Stimulated activated CD4-positive, alpha-beta T cell treated with anti-CD3 and anti-CD28 coated beads, Interleukin-12 subunit alpha, Interleukin-12 subunit beta, amount 100 ng/mL, for 48 hours (primary cell): Measurements from ENCODE around the gene BRD9.
"Not testable (repeated sequence)": the region's sequence is repeated elsewhere in the genome, so short reads cannot be mapped to it uniquely, and the experiment has no call there.

Experiments
- DNase-seq, 3 donors: peaks; one replicate each; pipeline ENCODE4 v3.0.0-alpha.2; 2020; ENCODE audit warnings: low read depth in 2 of 3, low spot score in 1 of 3

The BRD9 gene

GRCh38 chr5:892394-893136 is at the start of gene BRD9, which contains the start of gene TRIP13:
TSS of gene BRD9 (minus strand) at chr5:892801. CDS start at chr5:892657, 144 bp downstream.
TSS of gene TRIP13 (plus strand) at chr5:892884. CDS start at chr5:892999, 115 bp downstream.
- peak; percentile 56 to 82 (median 70) for DNase-seq

DNA sequence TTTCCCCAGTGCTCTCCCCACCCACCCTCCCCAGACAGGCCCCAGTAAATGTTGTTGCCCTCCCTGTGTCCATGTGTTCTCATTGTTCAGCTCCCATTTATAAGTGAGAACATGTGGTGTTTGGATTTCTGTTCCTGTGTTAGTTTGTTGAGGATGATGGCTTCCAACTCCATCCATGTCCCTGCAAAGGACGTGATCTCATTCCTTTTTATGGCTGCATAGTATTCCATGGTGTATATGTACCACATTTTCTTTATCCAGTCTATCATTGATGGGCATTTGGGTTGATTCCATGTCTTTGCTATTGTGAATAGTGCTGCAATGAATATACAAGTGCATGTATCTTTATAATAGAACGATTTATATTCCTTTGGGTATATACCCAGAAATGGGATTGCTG is 48.1 kb upstream of the BRD9 start:
- not testable (repeated sequence) for DNase-seq

DNA sequence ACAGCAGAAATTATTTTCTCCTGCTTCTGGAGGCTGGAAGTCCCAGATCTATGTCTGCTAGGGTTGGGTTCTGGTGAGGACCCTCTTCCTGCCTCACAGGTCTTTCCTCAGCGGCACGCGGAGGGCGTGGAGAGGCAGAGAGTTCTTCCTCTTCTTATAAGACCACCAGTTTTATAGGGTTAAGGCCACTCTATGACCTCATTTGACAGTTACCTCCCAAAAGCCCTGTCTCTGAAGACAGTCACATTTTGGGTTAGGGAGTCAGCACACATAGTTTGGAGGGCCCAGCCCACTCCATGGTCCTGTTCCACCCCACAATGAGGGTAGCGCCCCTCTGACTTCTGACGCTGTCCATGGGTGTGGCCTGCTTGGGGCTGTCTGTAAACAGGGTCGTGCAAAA is 46.8 kb upstream of the BRD9 start:
- DNase-seq, result no peak

DNA sequence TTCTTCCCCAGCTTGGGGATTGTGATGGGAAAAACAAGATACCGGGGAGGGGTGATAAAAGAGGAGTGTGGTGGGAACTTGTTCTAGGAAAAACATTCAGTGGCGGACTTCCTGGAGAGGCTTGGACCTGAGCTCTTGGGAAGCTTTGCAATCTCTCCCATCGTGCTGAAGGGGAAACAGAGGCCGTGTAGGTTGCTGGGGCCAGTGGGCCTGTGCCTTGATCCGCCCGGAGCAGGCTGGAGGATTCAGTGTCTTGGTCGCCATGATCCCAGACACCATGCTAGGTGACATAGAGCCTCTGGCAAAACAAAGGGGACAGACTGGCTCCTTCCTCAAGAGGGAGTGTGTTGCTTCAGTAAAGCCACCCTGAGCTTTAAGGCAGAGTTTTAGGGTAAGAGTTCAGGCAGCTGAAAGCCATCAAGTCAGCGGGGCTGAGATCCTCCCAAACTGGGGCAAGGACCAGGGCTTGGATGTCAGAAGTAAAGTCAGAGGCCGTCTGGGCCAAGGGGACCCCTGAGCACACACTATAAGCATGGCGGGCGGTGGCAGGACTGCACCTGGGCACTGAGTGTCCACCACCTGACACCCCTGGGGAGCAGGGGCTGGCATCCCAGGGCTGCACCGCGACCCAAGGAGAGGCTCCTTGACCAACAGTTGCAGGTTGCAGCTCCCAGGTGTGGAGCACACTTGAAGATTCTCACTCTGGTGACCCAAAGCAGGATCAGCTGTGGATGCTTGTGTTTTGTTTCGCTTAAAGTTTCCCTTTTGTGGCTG is 44.7 kb upstream of the BRD9 start:
- DNase-seq, result no peak

GRCh38 chr5:936149-937144 is 43.8 kb upstream of the BRD9 start:
- DNase-seq, result no peak

DNA sequence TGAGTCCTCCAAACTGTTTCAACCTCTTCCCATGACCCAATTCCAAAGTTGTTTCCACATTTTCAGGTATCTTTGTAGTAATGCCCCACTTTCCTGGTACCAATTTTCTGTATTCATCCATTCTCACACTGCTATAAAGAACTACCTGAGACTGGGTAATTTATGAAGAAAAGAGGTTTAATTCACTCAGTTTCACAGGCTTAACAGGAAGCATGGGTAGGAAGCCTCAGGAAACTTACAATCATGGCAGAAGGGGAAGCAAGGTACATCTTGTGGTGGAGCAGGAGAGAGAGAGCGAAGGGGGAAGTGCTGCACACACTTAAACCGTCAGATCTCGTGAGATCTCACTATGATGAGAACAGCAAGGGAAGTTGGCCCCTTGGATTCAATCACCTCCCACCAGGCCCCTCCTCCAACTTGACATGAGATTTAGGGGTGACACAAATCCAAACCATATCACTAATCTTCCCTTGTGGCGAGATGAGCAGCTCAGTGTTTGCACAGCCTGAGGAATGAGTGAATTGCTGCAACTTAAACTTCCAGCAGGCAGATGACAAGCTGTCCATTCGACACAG is 43.0 kb upstream of the BRD9 start:
- no peak for DNase-seq

- not testable (repeated sequence) for DNase-seq
Observed at GRCh38 chr5:934381-934967, 41.9 kb upstream of the BRD9 start.

- not testable (repeated sequence) for DNase-seq
Observed at GRCh38 chr5:933951-934350, 41.4 kb upstream of the BRD9 start.

- no peak for DNase-seq
Observed at GRCh38 chr5:933251-933861, 40.8 kb upstream of the BRD9 start.

GRCh38 chr5:932628-933250 is 40.1 kb upstream of the BRD9 start:
- DNase-seq, result no peak

GRCh38 chr5:932151-932627 is 39.6 kb upstream of the BRD9 start:
- DNase-seq, result no peak

DNA sequence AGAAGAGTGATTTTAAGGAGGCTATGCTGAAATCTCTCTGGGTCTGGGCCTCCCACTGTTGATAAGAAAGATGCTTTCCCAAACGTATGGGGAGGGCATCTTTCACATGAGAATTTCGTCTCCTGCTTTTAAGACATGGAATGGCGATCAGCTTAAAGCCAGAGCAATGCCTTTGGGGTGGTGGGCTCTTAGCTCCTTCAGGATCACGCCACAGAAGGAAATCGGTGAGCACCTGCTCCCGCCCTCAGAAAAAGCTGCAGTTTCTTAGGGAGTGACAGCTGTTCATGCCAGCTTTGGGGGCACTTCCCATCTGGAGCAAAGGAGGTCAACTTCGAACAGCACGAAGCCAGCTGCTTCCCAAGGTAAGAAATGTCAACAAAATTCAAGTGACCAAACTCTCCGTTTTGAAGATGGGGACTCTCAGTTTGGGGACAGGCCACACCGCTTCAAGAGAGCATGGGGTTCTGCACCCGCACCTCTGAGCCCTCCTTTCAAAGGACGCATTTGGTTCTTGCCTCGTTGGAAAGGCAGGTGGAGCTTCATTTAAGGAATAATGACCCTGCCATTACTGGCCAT is 39.1 kb upstream of the BRD9 start:
- DNase-seq, result no peak

DNA sequence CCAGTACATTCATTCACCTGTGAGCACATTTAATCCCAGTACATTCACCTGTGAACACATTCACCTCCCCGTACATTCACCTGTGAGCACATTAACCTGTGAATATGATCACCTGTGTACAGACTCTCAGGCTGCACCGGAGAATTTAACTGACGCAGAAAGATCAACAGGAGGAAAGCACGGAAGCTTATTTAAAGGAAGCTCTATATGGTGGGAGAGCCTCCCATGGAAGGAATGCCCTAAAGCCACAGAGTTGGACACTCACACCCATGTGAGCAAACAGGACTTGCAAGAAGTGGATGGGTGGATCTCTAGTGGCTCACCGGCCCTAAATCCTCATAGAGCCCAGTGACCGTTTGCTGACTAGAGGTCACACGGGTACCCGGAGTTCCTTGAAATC is 38.3 kb upstream of the BRD9 start:
- no peak for DNase-seq

DNA sequence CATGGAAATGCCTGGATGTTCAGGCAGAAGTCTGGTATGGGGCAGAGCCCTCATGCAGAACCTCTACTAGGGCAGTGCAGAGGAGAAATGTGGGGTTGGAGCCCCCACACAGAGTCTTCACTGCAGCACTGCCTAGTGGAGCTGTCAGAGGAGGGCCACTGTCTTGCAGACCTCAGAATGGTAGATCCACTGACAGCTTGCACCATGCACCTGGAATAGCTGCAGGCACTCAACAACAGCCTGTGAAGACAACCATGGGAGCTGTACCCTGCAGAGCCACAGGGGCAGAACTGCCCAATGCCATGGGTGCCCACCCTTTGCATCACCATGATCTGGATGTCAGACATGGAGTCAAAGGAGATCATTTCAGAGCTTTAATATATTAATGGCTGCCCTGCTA is 37.0 kb upstream of the BRD9 start:
- DNase-seq, result no peak

GRCh38 chr5:929182-929581 is 36.6 kb upstream of the BRD9 start:
- not testable (repeated sequence) for DNase-seq

DNA sequence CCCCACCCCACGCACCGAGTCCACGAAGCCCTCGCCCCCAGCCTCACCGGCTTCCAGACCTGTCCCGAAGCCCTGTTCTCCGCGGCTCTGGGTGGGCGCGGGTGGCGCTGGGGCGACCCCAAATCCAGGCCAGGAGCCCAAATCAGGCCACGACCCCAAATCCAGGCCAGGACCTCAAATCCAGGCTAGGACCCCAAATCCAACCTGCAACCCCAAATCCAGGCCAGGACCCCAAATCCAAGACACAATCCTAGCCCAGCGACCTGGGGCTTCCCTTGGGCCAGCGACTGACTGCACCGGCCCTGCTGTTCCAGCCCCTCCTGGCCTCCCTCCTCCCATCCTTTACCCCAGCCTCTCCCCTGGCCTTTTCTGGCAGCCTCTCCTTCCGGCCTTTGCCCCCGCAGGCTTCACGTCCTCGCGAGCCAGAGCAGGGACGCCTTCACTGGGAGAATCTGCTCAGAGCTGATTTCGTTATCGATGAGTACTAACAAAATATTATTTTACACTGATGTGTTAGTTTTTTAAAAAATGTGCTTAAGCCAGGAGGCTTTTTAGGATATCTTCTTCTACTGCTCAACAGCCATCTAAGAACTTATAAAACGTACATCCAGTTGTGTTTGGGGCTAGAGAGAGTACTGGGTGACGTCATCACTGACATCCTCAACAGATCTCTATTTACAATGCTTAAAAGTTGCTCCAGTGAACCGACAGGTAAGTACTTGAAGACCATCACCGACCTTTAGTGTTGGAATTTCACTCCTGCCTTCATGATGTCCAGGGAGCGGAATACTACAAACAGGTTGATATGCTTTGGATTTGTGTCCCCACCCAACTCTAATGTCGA is 34.8 kb upstream of the BRD9 start:
- no peak for DNase-seq

GRCh38 chr5:926417-927171 is 34.0 kb upstream of the BRD9 start:
- DNase-seq, result peak in 1 of 3 donors; percentile 15
